HepG2 (cell line): ENCODE results near the gene TCAP. TPM values are rescaled to one million over a fixed set of nuclear protein-coding genes. Genes with fewer than 3 reads are reported as not detected.

Source experiments
- CENPX ChIP-seq: sonication (generic); formaldehyde crosslinking; IDR thresholded peaks from 2 replicates; pipeline ENCODE4 v1.9.0; 2021; ENCODE audit warnings: mild to moderate bottlenecking, missing genetic modification reagents, moderate library complexity
- FOXM1 ChIP-seq: sonication (generic); formaldehyde crosslinking; IDR thresholded peaks from 2 replicates; pipeline ENCODE4 v1.5.0; 2020; ENCODE audit warnings: missing genetic modification reagents
- NKX3-1 ChIP-seq: sonication (generic); formaldehyde crosslinking; IDR thresholded peaks from 2 replicates; pipeline ENCODE4 v1.5.0; 2020; ENCODE audit warnings: missing genetic modification reagents
- POLR2AphosphoS5 ChIP-seq: IDR thresholded peaks from 2 replicates; pipeline ENCODE4 v1.6.1; 2012; ENCODE audit warnings: low read depth, low read length
- RCOR2 ChIP-seq: IDR thresholded peaks from 2 replicates; pipeline ENCODE4 v1.6.1; 2016; ENCODE audit warnings: missing biosample characterization, missing genetic modification reagents
- ZBTB7A ChIP-seq: sonication (generic); formaldehyde crosslinking; IDR thresholded peaks from 2 replicates; pipeline ENCODE4 v1.8.0; 2022; ENCODE audit warnings: mild to moderate bottlenecking, missing genetic modification reagents
- ZNF263 ChIP-seq: sonication (generic); formaldehyde crosslinking; IDR thresholded peaks from 2 replicates; pipeline ENCODE4 v1.4.0; 2020; ENCODE audit warnings: missing genetic modification reagents
- ZNF329 ChIP-seq: sonication (generic); formaldehyde crosslinking; IDR thresholded peaks from 2 replicates; pipeline ENCODE4 v1.9.0; 2021; ENCODE audit warnings: low read depth, mild to moderate bottlenecking, missing genetic modification reagents
- ZNF331 ChIP-seq: sonication (generic); formaldehyde crosslinking; IDR thresholded peaks from 2 replicates; pipeline ENCODE4 v1.4.0; 2020; ENCODE audit warnings: missing genetic modification reagents
- ZNF563 ChIP-seq: sonication (generic); formaldehyde crosslinking; IDR thresholded peaks from 2 replicates; pipeline ENCODE4 v1.8.0; 2022; ENCODE audit warnings: mild to moderate bottlenecking, moderate library complexity, missing genetic modification reagents
- ZNF768 ChIP-seq: sonication (generic); formaldehyde crosslinking; IDR thresholded peaks from 2 replicates; pipeline ENCODE4 v1.4.0; 2020; ENCODE audit warnings: missing genetic modification reagents
- ZNF775 ChIP-seq: sonication (generic); formaldehyde crosslinking; IDR thresholded peaks from 2 replicates; pipeline ENCODE4 v1.4.0; 2020; ENCODE audit warnings: missing genetic modification reagents, mild to moderate bottlenecking, moderate library complexity, borderline replicate concordance
- polyA plus RNA-seq, 8 experiments: library from polyadenylated mRNA; depleted of rRNA in 3 of 8; stranded (reverse) in 7 of 8; unstranded in 1 of 8; fragments of >200 nt; fragmentation: Illumina TruSeq in 4 of 8; extraction: Trizol in 4 of 8; gene quantifications; 2 replicates each; pipeline versions ENCODE4 v1.2.1 to v1.2.3, GENCODE V29; 2011 to 2016; ENCODE audit warnings: low read depth in 4 of 8, missing spikeins in 1 of 8, mixed read lengths in 1 of 8; ENCODE audit not compliant: insufficient read depth in 1 of 8
- total RNA-seq, 5 experiments: library from RNA; depleted of rRNA; stranded (reverse); fragments of >200 nt; fragmentation: Illumina TruSeq; extraction: Trizol; gene quantifications; 2 replicates each; pipeline ENCODE4 v1.2.3, GENCODE V29; 2016; ENCODE audit warnings: low read depth in 1 of 5
- TF ChIP-seq, protein P1 (sequence below): IDR thresholded peaks from 2 replicates; pipeline ENCODE4 v1.6.1; 2016
- TF ChIP-seq, protein P2 (sequence below): sonication (generic); formaldehyde crosslinking; IDR thresholded peaks from 2 replicates; pipeline ENCODE4 v1.4.0; 2020; ENCODE audit warnings: missing genetic modification reagents
- TF ChIP-seq, protein P3 (sequence below): sonication (generic); formaldehyde crosslinking; IDR thresholded peaks from 2 replicates; pipeline ENCODE4 v1.4.0; 2020; ENCODE audit warnings: missing genetic modification reagents

Gene TCAP
- total and polyA plus RNA-seq, 2 of the 13 experiments (the other 11 are each of a cell fraction or from before 2014, with no cell fraction given), result 0.24 to 0.65 TPM

DNA sequence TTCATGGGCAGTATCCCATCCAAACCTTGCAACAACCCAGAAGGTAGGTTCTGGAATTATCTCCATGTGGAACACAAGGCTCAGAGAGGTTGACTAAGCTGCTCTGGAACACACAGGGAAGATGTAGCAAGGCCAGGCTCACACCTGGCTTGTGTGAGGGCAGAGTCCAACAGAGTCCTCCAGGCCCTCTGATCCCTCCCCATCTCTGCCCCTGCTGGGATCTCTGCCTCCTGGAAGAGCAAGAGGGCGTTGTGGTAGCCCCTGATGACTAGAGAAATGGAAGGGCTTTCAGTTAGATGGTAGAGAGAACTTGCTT lies 45.4 kb upstream of the TCAP start (continued):
- TF ChIP-seq ZNF329 (no peak), ZNF331 (CRISPR knock-in tag) (0 out of 2 replicates have a peak, but pooled peaks have one; percentile 5), ZNF768 (CRISPR knock-in tag) (peak; percentile 99), CENPX (CRISPR knock-in tag) (no peak), NKX3-1 (CRISPR knock-in tag) (no peak), ZNF563 (CRISPR knock-in tag) (no peak), POLR2AphosphoS5 (no peak), ZBTB7A (CRISPR knock-in tag) (peak; percentile 11; the same call in 1 of the 2 replicates), ZNF263 (CRISPR knock-in tag) (peak; percentile 87), FOXM1 (CRISPR knock-in tag) (no peak), ZNF775 (no peak), RCOR2 (CRISPR knock-in tag) (peak; percentile 80)
- TF ChIP-seq, protein P1, sequence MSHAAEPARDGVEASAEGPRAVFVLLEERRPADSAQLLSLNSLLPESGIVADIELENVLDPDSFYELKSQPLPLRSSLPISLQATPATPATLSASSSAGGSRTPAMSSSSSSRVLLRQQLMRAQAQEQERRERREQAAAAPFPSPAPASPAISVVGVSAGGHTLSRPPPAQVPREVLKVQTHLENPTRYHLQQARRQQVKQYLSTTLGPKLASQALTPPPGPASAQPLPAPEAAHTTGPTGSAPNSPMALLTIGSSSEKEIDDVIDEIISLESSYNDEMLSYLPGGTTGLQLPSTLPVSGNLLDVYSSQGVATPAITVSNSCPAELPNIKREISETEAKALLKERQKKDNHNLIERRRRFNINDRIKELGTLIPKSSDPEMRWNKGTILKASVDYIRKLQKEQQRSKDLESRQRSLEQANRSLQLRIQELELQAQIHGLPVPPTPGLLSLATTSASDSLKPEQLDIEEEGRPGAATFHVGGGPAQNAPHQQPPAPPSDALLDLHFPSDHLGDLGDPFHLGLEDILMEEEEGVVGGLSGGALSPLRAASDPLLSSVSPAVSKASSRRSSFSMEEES, result no peak
- TF ChIP-seq, protein P2, sequence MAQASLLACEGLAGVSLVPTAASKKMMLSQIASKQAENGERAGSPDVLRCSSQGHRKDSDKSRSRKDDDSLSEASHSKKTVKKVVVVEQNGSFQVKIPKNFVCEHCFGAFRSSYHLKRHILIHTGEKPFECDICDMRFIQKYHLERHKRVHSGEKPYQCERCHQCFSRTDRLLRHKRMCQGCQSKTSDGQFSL (CRISPR knock-in tag), result no peak
- TF ChIP-seq, protein P3, sequence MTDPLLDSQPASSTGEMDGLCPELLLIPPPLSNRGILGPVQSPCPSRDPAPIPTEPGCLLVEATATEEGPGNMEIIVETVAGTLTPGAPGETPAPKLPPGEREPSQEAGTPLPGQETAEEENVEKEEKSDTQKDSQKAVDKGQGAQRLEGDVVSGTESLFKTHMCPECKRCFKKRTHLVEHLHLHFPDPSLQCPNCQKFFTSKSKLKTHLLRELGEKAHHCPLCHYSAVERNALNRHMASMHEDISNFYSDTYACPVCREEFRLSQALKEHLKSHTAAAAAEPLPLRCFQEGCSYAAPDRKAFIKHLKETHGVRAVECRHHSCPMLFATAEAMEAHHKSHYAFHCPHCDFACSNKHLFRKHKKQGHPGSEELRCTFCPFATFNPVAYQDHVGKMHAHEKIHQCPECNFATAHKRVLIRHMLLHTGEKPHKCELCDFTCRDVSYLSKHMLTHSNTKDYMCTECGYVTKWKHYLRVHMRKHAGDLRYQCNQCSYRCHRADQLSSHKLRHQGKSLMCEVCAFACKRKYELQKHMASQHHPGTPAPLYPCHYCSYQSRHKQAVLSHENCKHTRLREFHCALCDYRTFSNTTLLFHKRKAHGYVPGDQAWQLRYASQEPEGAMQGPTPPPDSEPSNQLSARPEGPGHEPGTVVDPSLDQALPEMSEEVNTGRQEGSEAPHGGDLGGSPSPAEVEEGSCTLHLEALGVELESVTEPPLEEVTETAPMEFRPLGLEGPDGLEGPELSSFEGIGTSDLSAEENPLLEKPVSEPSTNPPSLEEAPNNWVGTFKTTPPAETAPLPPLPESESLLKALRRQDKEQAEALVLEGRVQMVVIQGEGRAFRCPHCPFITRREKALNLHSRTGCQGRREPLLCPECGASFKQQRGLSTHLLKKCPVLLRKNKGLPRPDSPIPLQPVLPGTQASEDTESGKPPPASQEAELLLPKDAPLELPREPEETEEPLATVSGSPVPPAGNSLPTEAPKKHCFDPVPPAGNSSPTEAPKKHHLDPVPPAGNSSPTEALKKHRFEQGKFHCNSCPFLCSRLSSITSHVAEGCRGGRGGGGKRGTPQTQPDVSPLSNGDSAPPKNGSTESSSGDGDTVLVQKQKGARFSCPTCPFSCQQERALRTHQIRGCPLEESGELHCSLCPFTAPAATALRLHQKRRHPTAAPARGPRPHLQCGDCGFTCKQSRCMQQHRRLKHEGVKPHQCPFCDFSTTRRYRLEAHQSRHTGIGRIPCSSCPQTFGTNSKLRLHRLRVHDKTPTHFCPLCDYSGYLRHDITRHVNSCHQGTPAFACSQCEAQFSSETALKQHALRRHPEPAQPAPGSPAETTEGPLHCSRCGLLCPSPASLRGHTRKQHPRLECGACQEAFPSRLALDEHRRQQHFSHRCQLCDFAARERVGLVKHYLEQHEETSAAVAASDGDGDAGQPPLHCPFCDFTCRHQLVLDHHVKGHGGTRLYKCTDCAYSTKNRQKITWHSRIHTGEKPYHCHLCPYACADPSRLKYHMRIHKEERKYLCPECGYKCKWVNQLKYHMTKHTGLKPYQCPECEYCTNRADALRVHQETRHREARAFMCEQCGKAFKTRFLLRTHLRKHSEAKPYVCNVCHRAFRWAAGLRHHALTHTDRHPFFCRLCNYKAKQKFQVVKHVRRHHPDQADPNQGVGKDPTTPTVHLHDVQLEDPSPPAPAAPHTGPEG (CRISPR knock-in tag), result no peak
